ENCODE data around the gene GRHL1.
"Not testable (repeated sequence)": the region's sequence is repeated elsewhere in the genome, so short reads cannot be mapped to it uniquely, and the experiment has no call there.

The GRHL1 gene

GRCh38 chr2:10007921-10008808 is 56.7 kb downstream of the GRHL1 start:
- in situ Hi-C loops (cut with HindIII; ENCODE audit: low sequenced_read_pairs): no loop called here

- in situ Hi-C loops (cut with HindIII; ENCODE audit: low sequenced_read_pairs): no loop called here
These were observed 57.3 kb downstream of the GRHL1 start for GRCh38 chr2:10008809-10009176.

GRCh38 chr2:10009271-10009810 is 57.8 kb downstream of the GRHL1 start:
- in situ Hi-C loops (cut with HindIII; ENCODE audit: low sequenced_read_pairs): no loop called here

DNA sequence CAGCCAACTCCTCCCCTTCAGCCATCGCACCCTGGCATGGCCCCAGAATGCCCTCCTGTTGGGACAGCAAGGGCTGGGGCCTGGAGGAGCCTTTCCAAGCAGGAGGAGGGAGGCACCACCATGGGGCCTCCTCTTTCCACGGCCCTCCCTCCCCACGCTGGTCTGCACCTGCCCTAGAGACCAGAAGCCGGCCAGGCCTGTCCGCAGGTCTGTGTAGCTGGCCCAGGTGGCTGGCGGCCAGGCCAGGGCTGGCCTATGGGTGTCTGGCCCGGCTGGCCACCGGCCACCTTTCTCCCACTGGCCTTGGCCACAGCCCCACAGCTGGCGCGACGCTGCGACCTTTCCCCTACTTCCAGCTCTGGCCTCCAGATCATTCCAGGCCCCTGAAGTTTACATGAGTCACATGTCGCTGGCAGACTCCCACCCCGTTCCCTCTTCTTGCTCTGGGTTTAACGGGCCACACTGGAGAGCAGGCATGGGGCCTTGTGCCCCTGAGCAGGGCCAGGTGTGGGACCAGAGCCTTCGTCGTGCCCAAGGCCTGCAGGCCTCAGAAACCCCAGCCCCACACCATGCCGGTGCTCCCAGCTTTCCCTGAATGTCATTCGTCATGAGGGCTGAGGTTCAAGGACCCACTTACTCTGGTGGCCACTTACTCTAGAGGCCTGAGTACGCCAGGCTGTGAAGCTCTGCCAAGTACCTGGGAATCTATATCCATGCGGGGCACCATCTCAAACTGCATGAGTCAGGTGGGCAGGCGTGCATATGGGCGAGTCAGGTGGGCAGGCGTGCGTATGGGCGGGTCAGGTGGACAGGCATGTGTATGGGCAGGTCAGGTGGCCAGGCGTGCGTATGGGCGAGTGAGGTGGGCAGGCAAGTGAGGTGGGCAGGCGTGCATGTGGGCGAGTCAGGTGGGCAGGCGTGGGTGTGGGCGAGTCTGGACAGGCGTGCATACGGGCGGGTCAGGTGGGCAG is 58.6 kb downstream of the GRHL1 start:
- in situ Hi-C loops (cut with HindIII; ENCODE audit: low sequenced_read_pairs): no loop called here

DNA sequence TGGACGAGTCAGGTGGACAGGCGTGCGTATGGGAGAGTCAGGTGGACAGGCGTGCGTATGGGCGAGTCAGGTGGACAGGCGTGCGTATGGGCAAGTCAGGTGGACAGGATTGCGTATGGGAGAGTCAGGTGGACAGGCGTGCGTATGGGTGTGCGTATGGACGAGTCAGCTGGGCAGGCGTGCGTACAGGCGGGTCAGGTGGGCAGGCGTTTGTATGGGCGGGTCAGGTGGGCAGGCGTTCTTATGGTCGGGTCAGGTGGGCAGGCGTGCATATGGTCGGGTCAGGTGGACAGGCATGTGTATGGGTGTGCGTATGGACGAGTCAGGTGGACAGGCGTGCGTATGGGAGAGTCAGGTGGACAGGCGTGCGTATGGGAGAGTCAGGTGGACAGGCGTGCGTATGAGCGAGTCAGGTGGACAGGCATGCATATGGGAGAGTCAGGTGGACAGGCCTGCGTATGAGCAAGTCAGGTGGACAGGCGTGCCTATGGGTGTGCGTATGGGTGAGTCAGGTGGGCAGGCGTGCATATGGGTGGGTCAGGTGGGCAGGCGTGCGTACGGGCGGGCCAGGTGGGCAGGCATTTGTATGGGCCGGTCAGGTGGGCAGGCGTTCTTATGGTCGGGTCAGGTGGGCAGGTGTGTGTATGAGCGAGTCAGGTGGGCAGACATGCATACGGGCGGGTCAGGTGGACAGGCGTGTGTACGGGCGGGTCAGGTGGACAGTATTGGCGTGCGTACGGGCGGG is 59.5 kb downstream of the GRHL1 start:
- in situ Hi-C loops (cut with HindIII; ENCODE audit: low sequenced_read_pairs): not testable (repeated sequence)

GRCh38 chr2:10011606-10012325 is 60.3 kb downstream of the GRHL1 start:
- in situ Hi-C loops (cut with HindIII; ENCODE audit: low sequenced_read_pairs): not testable (repeated sequence)

GRCh38 chr2:10012366-10012962 is 61.0 kb downstream of the GRHL1 start:
- in situ Hi-C loops (cut with HindIII; ENCODE audit: low sequenced_read_pairs): not testable (repeated sequence)

GRCh38 chr2:10012963-10013461 is 61.5 kb downstream of the GRHL1 start:
- in situ Hi-C loops (cut with HindIII; ENCODE audit: low sequenced_read_pairs): no loop called here

GRCh38 chr2:10013651-10014417 is 62.3 kb downstream of the GRHL1 start:
- in situ Hi-C loops (cut with HindIII; ENCODE audit: low sequenced_read_pairs): not testable (repeated sequence)

- in situ Hi-C loops (cut with HindIII; ENCODE audit: low sequenced_read_pairs): no loop called here
These were observed 63.1 kb downstream of the GRHL1 start for GRCh38 chr2:10014418-10015190.

- in situ Hi-C loops (cut with HindIII; ENCODE audit: low sequenced_read_pairs): not testable (repeated sequence)
These were observed 64.0 kb downstream of the GRHL1 start for GRCh38 chr2:10015376-10015989.

DNA sequence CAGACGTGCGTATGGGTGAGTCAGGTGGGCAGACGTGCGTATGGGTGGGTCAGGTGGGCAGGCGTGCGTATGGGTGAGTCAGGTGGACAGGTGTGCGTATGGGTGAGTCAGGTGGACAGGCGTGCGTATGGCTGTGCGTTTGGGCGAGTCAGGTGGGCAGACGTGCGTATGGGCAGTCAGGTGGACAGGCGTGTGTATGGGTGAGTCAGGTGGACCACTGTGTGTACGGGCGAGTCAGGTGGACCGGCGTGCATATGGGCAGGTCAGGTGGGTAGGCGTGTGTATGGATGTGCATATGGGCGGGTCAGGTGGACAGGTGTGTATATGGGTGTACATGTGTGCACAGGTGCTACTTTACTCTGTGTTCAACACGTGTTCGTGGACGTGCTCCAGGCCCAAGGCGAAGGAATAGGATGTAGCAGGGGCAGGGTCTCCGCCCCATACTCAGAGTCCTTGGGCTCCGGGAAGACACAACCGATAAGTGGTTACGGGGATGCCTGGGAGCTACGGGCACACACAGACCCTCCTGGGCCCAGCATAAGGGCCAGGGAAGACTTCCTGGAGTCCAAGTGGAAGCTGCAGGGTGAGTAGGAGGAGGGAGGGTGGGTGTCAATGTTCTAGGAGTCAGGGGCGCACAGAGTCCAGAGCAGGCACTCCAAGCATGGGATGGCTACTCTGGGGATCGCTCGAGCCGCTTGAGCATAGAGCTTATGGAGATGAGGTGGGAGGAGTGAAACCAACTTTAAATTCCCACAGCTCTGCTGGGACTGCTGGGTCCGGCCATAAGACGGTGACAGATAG is 64.7 kb downstream of the GRHL1 start:
- in situ Hi-C loops (cut with HindIII; ENCODE audit: low sequenced_read_pairs): no loop called here

GRCh38 chr2:10016802-10017258 is 65.3 kb downstream of the GRHL1 start:
- in situ Hi-C loops (cut with HindIII; ENCODE audit: low sequenced_read_pairs): no loop called here

DNA sequence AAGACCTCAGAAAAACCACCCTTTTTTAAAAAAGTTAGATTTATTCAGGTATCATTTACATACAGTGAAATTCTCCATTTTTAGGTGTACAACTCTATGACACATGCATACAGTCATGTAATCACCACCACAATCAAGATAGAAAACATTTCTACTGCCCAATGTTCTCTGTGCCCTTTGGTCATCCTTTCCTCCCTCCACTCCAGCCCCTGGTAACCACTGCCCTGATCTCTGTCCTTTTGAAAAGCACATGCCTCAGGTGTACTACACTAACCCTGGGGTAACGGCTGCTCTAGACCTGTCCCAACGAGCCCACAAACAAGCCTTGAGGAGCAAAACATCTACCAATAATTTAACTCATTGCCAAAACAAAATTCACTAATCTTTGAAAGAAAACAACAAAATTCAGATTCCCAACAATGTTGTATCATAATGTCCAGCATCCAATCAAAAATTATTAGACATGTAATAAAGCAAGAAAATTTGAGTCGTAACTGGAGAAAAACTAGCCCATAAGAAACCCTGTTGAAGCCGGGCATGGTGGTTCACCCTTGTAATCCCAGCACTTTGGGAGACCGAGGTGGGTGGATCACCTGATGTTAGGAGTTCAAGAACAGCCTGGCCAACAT is 65.9 kb downstream of the GRHL1 start:
- in situ Hi-C loops (cut with HindIII; ENCODE audit: low sequenced_read_pairs): no loop called here

DNA sequence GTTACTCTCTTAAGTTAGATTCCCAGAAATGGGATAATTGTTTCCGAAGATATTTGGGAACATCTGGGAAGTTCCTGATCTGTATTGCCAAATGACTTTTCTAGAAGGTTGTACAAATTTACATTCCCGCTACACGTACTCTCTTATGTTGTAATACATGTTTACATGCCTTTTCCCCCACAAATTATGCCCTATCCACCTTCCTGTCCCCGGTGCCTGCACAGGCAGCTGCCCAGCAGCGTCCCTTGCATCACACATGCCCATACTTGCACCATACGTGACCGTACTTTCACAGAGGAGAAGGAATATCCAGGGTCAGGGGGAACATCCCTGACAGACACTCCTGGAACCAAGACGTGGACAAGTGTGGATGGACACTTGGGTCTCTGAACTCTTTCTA is 67.7 kb downstream of the GRHL1 start:
- in situ Hi-C loops (cut with HindIII; ENCODE audit: low sequenced_read_pairs): no loop called here
